GM21526 (cell line): ENCODE measurements around the gene VPS13D.

Experiments used
- ATAC-seq: cut with Tn5 transposase; IDR thresholded peaks from one replicate; pipeline ENCODE4 v1.9.1; 2021; ENCODE audit warnings: moderate library complexity; ENCODE audit not compliant: unreplicated experiment, low FRiP score

The VPS13D gene

GRCh38 chr1:12414444-12415018, 184.7 kb downstream of the VPS13D start:
- ATAC-seq, result no peak

GRCh38 chr1:12415038-12415466, 185.2 kb downstream of the VPS13D start:
- no peak for ATAC-seq

GRCh38 chr1:12416101-12416500, 186.3 kb downstream of the VPS13D start:
- ATAC-seq, result no peak

- no peak for ATAC-seq
Observed at GRCh38 chr1:12416744-12417143, 186.9 kb downstream of the VPS13D start.

- no peak for ATAC-seq
Observed at GRCh38 chr1:12417389-12417788, 187.6 kb downstream of the VPS13D start.

- no peak for ATAC-seq
Observed at GRCh38 chr1:12420171-12420570, 190.3 kb downstream of the VPS13D start.

GRCh38 chr1:12422488-12422887, 192.7 kb downstream of the VPS13D start:
- no peak for ATAC-seq

GRCh38 chr1:12424087-12424529, 194.3 kb downstream of the VPS13D start:
- ATAC-seq, result no peak

GRCh38 chr1:12424793-12425192, 195.0 kb downstream of the VPS13D start:
- ATAC-seq, result no peak

- no peak for ATAC-seq
Observed at GRCh38 chr1:12426030-12426429, 196.2 kb downstream of the VPS13D start.

GRCh38 chr1:12428334-12428733, 198.5 kb downstream of the VPS13D start:
- ATAC-seq, result no peak

GRCh38 chr1:12430525-12430924, 200.7 kb downstream of the VPS13D start:
- ATAC-seq, result no peak

GRCh38 chr1:12432897-12433296, 203.1 kb downstream of the VPS13D start:
- ATAC-seq, result no peak

GRCh38 chr1:12433323-12434053, 203.7 kb downstream of the VPS13D start:
- ATAC-seq, result no peak

- no peak for ATAC-seq
Observed at GRCh38 chr1:12434174-12434573, 204.3 kb downstream of the VPS13D start.

- ATAC-seq, result no peak
Observed at GRCh38 chr1:12434686-12435085, 204.9 kb downstream of the VPS13D start.

GRCh38 chr1:12435639-12436344, 206.0 kb downstream of the VPS13D start:
- peak; percentile 76 for ATAC-seq

GRCh38 chr1:12436345-12436658, 206.5 kb downstream of the VPS13D start:
- ATAC-seq, result no peak

- ATAC-seq, result no peak
Observed at GRCh38 chr1:12436817-12437599, 207.2 kb downstream of the VPS13D start.

GRCh38 chr1:12437629-12438028, 207.8 kb downstream of the VPS13D start:
- no peak for ATAC-seq

GRCh38 chr1:12438349-12438924, 208.6 kb downstream of the VPS13D start:
- ATAC-seq, result no peak
